Suprapubic skin (tissue), 4 donors: ENCODE results near the gene GON4L. TPM values are rescaled to one million over a fixed set of nuclear protein-coding genes. Genes with fewer than 3 reads are reported as not detected.
"Not testable (repeated sequence)": the region's sequence is repeated elsewhere in the genome, so short reads cannot be mapped to it uniquely, and the experiment has no call there.

Experiments used
- DNase-seq, 2 donors: peaks; one replicate each; pipeline ENCODE4 v3.0.0-alpha.2; 2019; ENCODE audit warnings: low spot score in 2 of 2
- H3K27ac ChIP-seq: fragments of 200-600 bp; sonication (generic); one replicate; pipeline ENCODE4 v1.5.1; 2019
- H3K27me3 ChIP-seq: fragments of 200-600 bp; sonication (generic); one replicate; pipeline ENCODE4 v1.5.1; 2019
- H3K36me3 ChIP-seq: fragments of 200-600 bp; sonication (generic); one replicate; pipeline ENCODE4 v1.5.1; 2019
- H3K4me1 ChIP-seq: fragments of 200-600 bp; sonication (generic); one replicate; pipeline ENCODE4 v1.5.1; 2019
- H3K4me3 ChIP-seq: fragments of 200-600 bp; sonication (generic); one replicate; pipeline ENCODE4 v1.5.1; 2019; ENCODE audit warnings: mild to moderate bottlenecking
- H3K9me3 ChIP-seq: fragments of 200-600 bp; sonication (generic); one replicate; pipeline ENCODE4 v1.5.1; 2019
- CTCF ChIP-seq, 2 donors: fragments of 200-600 bp in 1 of 2; fragments of 450-650 bp in 1 of 2; sonication (generic) in 1 of 2; IDR thresholded peaks; one replicate each; pipeline ENCODE4 v1.5.1; 2016 to 2019; ENCODE audit warnings: antibody characterized with exemption in 2 of 2, mild to moderate bottlenecking in 1 of 2, moderate library complexity in 1 of 2
- EP300 ChIP-seq: sonication (generic); formaldehyde crosslinking; IDR thresholded peaks from one replicate; pipeline ENCODE4 v1.6.1; 2017; ENCODE audit warnings: antibody characterized with exemption
- POLR2A ChIP-seq, 2 donors: fragments of 450-650 bp; IDR thresholded peaks; one replicate each; pipeline ENCODE4 v1.6.1; 2017; ENCODE audit warnings: antibody characterized with exemption in 2 of 2, mild to moderate bottlenecking in 2 of 2, moderate library complexity in 2 of 2
- POLR2AphosphoS5 ChIP-seq, 3 donors: sonication (generic); formaldehyde crosslinking; IDR thresholded peaks; one replicate each; pipeline ENCODE4 v1.6.1; 2017; ENCODE audit warnings: antibody characterized with exemption in 3 of 3
- WGBS: methylation state at CpG from one replicate; pipeline ENCODE4 v1.1.5; 2018; 5-methylcytosine and 5-hydroxymethylcytosine counted together
- total RNA-seq, 4 donors: library from RNA; depleted of rRNA; stranded (reverse); fragments of >200 nt; gene quantifications; one replicate each; pipeline ENCODE4 v1.1.0, GENCODE V29; 2016

GON4L gene
- total RNA-seq, 4 donors from 2014 or later, result 27.5 to 82.6 (median 43.2) TPM

DNA sequence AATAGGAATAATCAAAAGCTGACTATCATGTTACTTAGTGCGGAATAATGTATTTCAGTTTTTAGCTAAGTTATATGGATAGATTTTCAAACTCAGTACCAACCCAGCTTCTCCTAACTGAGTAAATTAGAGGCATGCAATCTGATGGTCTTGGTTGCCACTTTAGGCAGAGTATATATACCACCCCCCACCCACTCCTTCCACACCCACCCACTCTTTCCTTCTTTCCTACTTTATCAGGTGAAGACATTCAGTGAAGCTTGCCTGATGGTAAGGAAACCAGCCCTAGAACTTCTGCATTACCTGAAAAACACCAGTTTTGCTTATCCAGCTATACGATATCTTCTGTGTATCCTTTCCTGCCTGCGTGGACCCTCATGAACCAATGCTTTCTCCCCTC lies 131.9 kb downstream of the GON4L start:
- H3K27ac ChIP-seq, result no peak overlapping the region
- H3K9me3 ChIP-seq, result no peaks in the 10 kb centered on the region
- no peak overlapping the region for H3K4me3 ChIP-seq
- peaks cover 36% of the 10 kb centered on the region for H3K36me3 ChIP-seq
- WGBS, result 96% methylated on average over 3 of the region's 3 CpGs
- no peaks in the 10 kb centered on the region for H3K27me3 ChIP-seq
- no peak for DNase-seq
- TF ChIP-seq CTCF (IDR thresholded peaks at IDR 0.05) (no peak), EP300 (no peak), POLR2AphosphoS5 (IDR thresholded peaks at IDR 0.05) (no peak), POLR2A (IDR thresholded peaks at IDR 0.05) (no peak)
- no peaks in the 10 kb centered on the region for H3K4me1 ChIP-seq

DNA sequence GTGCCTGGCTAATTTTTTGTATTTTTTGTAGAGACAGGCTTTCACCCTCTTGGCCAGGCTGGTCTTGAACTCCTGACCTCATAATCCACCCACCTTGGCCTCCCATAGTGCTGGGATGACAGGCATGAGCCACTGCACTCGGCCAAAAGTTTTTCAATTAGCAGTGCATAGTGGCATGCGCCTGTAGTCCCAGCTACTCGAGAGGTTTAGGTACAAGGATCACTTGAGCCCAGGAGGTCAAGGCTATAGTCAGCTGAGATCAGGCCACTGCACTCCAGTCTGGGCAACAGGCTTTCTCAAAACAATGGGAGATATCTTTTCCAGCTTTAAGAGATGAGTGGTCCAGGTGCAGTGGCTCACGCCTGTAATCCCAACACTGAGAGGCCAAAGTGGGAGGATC lies 137.3 kb downstream of the GON4L start:
- DNase-seq, result no peak
- no peaks in the 10 kb centered on the region for H3K9me3 ChIP-seq
- no peak overlapping the region for H3K27ac ChIP-seq
- H3K27me3 ChIP-seq, result no peaks in the 10 kb centered on the region
- WGBS, result 98% methylated on average over 4 of the region's 4 CpGs
- TF ChIP-seq EP300 (no peak), CTCF (IDR thresholded peaks at IDR 0.05) (no peak), POLR2AphosphoS5 (IDR thresholded peaks at IDR 0.05) (no peak), POLR2A (IDR thresholded peaks at IDR 0.05) (no peak)
- H3K4me1 ChIP-seq, result no peaks in the 10 kb centered on the region
- no peak overlapping the region for H3K4me3 ChIP-seq
- peaks cover 28% of the 10 kb centered on the region for H3K36me3 ChIP-seq

DNA sequence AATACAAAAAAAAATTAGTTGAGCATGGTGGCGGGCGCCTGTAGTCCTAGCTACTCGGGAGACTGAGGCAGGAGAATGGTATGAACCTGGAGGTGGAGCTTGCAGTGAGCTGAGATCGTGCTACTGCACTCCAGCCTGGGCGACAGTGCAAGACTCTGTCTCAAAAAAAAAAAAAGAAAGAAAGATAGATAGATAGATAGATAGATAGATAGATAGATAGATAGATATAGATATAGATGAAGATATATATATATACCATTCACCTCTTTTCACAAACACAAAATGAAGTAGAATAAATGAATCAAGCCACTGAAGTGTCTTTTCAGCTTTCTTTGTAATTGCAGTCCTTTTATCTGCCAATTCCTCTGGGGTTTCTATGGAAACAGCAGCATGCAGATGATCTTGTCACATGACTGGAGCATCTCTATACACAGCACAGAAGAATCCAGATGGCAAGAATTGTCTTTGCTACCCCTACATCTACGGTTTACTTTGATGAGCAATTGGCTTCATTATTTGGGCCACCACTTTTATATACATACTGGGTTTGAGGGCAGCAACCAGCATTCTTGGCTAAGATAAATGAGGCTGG lies 138.4 kb downstream of the GON4L start:
- not testable (repeated sequence) for H3K4me3 ChIP-seq, H3K27ac ChIP-seq, H3K27me3 ChIP-seq, H3K9me3 ChIP-seq, H3K4me1 ChIP-seq, DNase-seq
- H3K36me3 ChIP-seq, result peaks cover 28% of the 10 kb centered on the region
- WGBS, result 87% methylated on average over 6 of the region's 6 CpGs

DNA sequence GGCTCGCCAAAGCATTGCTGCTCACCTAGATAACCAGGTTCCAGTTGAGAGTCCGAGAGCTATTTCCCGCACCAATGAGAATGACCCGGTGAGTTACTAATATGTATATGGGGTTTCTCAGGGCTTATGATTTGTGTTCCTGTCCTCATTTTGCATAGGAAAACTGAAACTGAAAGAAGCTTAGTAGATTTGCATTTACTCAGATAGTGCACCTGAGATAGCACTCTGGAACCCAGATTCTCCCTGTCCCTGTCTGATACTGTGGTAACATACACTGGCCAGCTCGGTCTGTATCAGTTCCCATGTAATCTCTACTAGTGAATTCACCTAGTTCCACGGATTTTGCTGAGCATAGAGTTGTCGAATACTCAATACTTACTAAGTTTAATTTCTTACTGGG lies 140.0 kb downstream of the GON4L start:
- Histone ChIP-seq H3K9me3 (no peaks in the 10 kb centered on the region), H3K4me1 (no peaks in the 10 kb centered on the region), H3K4me3 (no peak overlapping the region), H3K27ac (no peak overlapping the region), H3K27me3 (no peaks in the 10 kb centered on the region), H3K36me3 (peaks cover 22% of the 10 kb centered on the region)
- no peak for DNase-seq
- 97% methylated on average over 7 of the region's 7 CpGs for WGBS
- no peak for TF ChIP-seq CTCF (IDR thresholded peaks at IDR 0.05)

- H3K4me3 ChIP-seq, result no peak overlapping the region
- H3K4me1 ChIP-seq, result no peaks in the 10 kb centered on the region
- no peak overlapping the region for H3K27ac ChIP-seq
- peaks cover 18% of the 10 kb centered on the region for H3K36me3 ChIP-seq
- no peak for TF ChIP-seq POLR2A (IDR thresholded peaks at IDR 0.05)
- no peak for TF ChIP-seq POLR2AphosphoS5 (IDR thresholded peaks at IDR 0.05)
- no peak for TF ChIP-seq EP300
- TF ChIP-seq CTCF (IDR thresholded peaks at IDR 0.05), result no peak
- no peaks in the 10 kb centered on the region for H3K27me3 ChIP-seq
- WGBS, result 97% methylated on average over 5 of the region's 5 CpGs
- no peak for DNase-seq
- no peaks in the 10 kb centered on the region for H3K9me3 ChIP-seq
Observed at GRCh38 chr1:155715777-155716176, 141.2 kb downstream of the GON4L start.

GRCh38 chr1:155715056-155715455 lies 142.0 kb downstream of the GON4L start:
- not testable (repeated sequence) for H3K4me1 ChIP-seq, H3K4me3 ChIP-seq, H3K27ac ChIP-seq, DNase-seq, H3K27me3 ChIP-seq, H3K9me3 ChIP-seq
- peaks cover 18% of the 10 kb centered on the region for H3K36me3 ChIP-seq
- WGBS, result 94% methylated on average over 3 of the region's 3 CpGs
